Activated T-helper 17 cell treated with anti-CD3 and anti-CD28 coated beads, Interleukin-2, amount 50 U/mL, for 72 hours (primary cell): ENCODE data around the gene CPNE8. TPM values are rescaled to one million over a fixed set of nuclear protein-coding genes. Genes with fewer than 3 reads are reported as not detected.
A peak's percentile ranks its signal among the peaks of the same experiment; 100 is the strongest.

Experiments used
- ATAC-seq: fragments of 150-1000 bp; cut with Tn5 transposase; replicated peaks from 2 replicates; pipeline ENCODE4 v1.10.0; 2021; ENCODE audit warnings: mild to moderate bottlenecking, moderate library complexity
- H3K27ac Mint-ChIP-seq: one replicate; pipeline ENCODE4 v1.8.0; 2022; ENCODE audit warnings: mixed read lengths
- H3K27me3 Mint-ChIP-seq: one replicate; pipeline ENCODE4 v1.8.0; 2022; ENCODE audit warnings: mixed read lengths
- H3K36me3 Mint-ChIP-seq: one replicate; pipeline ENCODE4 v1.8.0; 2022; ENCODE audit warnings: low read depth, mild to moderate bottlenecking, mixed read lengths
- H3K4me1 Mint-ChIP-seq: one replicate; pipeline ENCODE4 v1.8.0; 2022; ENCODE audit warnings: mixed read lengths
- H3K4me3 Mint-ChIP-seq: one replicate; pipeline ENCODE4 v1.8.0; 2022; ENCODE audit warnings: mild to moderate bottlenecking, mixed read lengths
- H3K9me3 Mint-ChIP-seq: one replicate; pipeline ENCODE4 v1.8.0; 2022; ENCODE audit warnings: mixed read lengths
- total RNA-seq, 2 donors: library from RNA; stranded (reverse); gene quantifications; one replicate each; pipeline ENCODE4 v1.2.3, GENCODE V29; 2022

The CPNE8 gene
- total RNA-seq, 2 donors from 2014 or later, result 3.8 to 5.4 TPM

GRCh38 chr12:38823738-38824137 lies 81.7 kb downstream of the CPNE8 start:
- Mint-ChIP-seq H3K27me3 (no peaks in the 10 kb centered on the region), H3K36me3 (peaks cover 10% of the 10 kb centered on the region), H3K27ac (no peak overlapping the region), H3K9me3 (no peaks in the 10 kb centered on the region), H3K4me1 (no peaks in the 10 kb centered on the region), H3K4me3 (no peak overlapping the region)
- ATAC-seq, result peak; percentile 32

DNA sequence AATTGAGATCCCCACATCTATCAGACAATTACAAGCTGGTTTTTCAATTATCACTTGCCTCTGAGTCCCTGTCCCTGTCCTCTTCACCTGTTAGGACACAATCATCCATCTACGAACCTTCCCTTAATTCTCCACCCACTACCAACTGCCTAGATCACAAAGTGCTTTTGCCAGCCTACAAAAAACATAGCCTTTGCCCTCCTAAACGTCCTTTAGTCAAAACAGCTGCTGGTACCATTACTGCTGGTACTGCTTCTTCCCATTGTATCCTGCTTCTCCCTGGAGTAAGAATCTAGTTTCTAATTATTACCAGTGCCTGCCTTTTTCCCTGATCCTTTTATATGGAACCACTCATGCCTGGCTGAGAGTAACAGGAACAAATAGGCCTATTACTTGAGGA lies 82.1 kb downstream of the CPNE8 start:
- Mint-ChIP-seq H3K4me1 (no peaks in the 10 kb centered on the region), H3K27me3 (no peaks in the 10 kb centered on the region), H3K4me3 (no peak overlapping the region), H3K27ac (no peak overlapping the region), H3K36me3 (peaks cover 6% of the 10 kb centered on the region), H3K9me3 (no peaks in the 10 kb centered on the region)
- ATAC-seq, result no peak

DNA sequence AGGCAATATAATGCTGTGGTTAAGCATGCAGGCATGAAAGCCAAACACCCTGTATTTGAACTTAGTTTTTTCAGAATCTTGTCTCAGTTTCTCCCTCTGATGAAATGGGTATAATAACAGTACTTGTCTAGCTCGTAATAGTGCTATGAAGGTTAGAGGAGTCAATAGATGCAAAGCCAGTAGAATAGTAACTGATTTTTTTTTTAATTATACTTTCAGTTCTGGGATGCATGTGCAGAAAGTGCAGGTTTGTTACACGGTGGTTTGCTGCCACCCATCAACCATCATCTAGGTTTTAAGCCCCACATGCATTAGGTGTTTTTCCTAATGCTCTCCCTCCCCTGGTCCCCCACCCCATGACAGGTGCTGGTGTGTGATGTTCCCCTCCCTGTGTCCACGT lies 87.4 kb downstream of the CPNE8 start:
- H3K4me3 Mint-ChIP-seq, result no peak overlapping the region
- no peaks in the 10 kb centered on the region for H3K36me3 Mint-ChIP-seq
- ATAC-seq, result no peak
- no peaks in the 10 kb centered on the region for H3K4me1 Mint-ChIP-seq
- H3K27ac Mint-ChIP-seq, result no peak overlapping the region
- H3K27me3 Mint-ChIP-seq, result no peaks in the 10 kb centered on the region
- peaks cover 6% of the 10 kb centered on the region for H3K9me3 Mint-ChIP-seq

GRCh38 chr12:38813923-38814322 lies 91.5 kb downstream of the CPNE8 start:
- Mint-ChIP-seq H3K4me1 (no peaks in the 10 kb centered on the region), H3K36me3 (peaks cover 8% of the 10 kb centered on the region), H3K27me3 (no peaks in the 10 kb centered on the region), H3K9me3 (peaks cover 15% of the 10 kb centered on the region), H3K4me3 (no peak overlapping the region), H3K27ac (no peak overlapping the region)
- no peak for ATAC-seq

DNA sequence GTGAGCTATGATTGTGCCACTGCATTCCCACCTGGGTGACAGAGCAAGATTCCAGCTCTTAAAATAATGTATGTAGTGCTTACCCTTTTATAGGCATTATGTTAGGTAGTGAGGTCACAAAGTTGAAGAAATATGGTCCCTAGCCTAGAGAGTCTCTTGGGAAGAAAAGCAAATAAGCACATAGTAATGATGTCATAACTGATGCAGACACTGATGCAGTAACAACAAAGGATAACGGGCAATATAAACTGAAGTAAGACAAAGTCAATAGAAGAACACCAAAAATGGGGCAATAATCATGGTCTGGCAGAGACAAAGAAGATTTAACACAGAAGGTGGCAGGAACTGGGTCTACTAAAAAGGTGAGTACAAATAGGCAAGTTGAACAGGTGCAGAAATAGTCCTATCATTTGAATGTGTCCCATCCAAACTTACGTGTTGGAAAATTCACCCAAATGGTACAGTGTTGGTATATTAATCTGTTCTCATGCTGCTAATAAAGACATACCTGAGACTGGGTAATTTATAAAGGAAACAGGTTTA lies 93.5 kb downstream of the CPNE8 start:
- H3K36me3 Mint-ChIP-seq, result peaks cover 8% of the 10 kb centered on the region
- H3K27ac Mint-ChIP-seq, result no peak overlapping the region
- H3K4me1 Mint-ChIP-seq, result no peaks in the 10 kb centered on the region
- no peak overlapping the region for H3K4me3 Mint-ChIP-seq
- peaks cover 15% of the 10 kb centered on the region for H3K9me3 Mint-ChIP-seq
- H3K27me3 Mint-ChIP-seq, result no peaks in the 10 kb centered on the region
- no peak for ATAC-seq

DNA sequence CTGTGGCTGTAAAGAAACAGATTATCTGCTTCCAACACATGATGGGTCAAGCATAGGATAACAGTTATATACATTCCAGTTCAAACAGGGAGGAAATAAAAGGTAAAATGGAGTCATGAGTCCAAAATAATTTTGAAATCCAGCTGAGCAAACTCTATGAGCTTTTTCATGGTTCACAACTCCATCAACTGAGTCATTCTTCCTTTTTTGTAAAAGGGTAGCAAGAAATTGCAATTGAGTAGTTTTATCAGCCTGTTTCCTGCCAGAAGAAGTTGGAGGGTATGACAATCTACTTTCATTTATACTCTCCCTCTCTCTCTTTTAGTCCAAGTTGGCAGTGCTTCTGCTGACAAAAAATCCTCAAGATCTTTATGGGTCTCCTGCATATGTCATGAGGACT lies 95.6 kb downstream of the CPNE8 start:
- H3K36me3 Mint-ChIP-seq, result peaks cover 8% of the 10 kb centered on the region
- H3K9me3 Mint-ChIP-seq, result peaks cover 15% of the 10 kb centered on the region
- no peak overlapping the region for H3K27ac Mint-ChIP-seq
- no peak overlapping the region for H3K4me3 Mint-ChIP-seq
- H3K4me1 Mint-ChIP-seq, result no peaks in the 10 kb centered on the region
- no peaks in the 10 kb centered on the region for H3K27me3 Mint-ChIP-seq
- ATAC-seq, result no peak

DNA sequence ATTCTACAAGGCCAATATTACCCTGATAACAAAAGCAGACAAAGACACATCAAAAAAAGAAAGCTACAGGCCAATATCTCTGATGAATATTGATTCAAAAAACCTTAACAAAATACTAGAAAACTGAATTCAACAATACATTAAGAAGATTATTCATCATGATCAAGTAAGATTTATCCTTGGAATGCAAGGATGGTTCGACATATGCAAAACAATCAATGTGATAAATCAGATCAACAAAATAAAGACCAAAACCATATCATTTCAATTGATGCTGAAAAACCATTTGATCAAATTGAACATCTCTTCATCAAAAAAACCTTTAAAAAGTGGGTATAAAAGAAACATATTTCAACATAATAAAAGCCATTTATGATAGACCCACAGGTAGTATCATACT lies 117.3 kb downstream of the CPNE8 start:
- H3K36me3 Mint-ChIP-seq, result peaks cover 6% of the 10 kb centered on the region
- no peaks in the 10 kb centered on the region for H3K4me1 Mint-ChIP-seq
- no peaks in the 10 kb centered on the region for H3K27me3 Mint-ChIP-seq
- H3K9me3 Mint-ChIP-seq, result peaks cover 29% of the 10 kb centered on the region
- ATAC-seq, result no peak
- H3K4me3 Mint-ChIP-seq, result no peak overlapping the region
- no peak overlapping the region for H3K27ac Mint-ChIP-seq

- no peaks in the 10 kb centered on the region for H3K27me3 Mint-ChIP-seq
- peaks cover 11% of the 10 kb centered on the region for H3K36me3 Mint-ChIP-seq
- no peaks in the 10 kb centered on the region for H3K4me1 Mint-ChIP-seq
- H3K27ac Mint-ChIP-seq, result no peak overlapping the region
- H3K4me3 Mint-ChIP-seq, result no peak overlapping the region
- peaks cover 28% of the 10 kb centered on the region for H3K9me3 Mint-ChIP-seq
- ATAC-seq, result peak; percentile 39
These were observed 120.0 kb downstream of the CPNE8 start for GRCh38 chr12:38785381-38785780.

DNA sequence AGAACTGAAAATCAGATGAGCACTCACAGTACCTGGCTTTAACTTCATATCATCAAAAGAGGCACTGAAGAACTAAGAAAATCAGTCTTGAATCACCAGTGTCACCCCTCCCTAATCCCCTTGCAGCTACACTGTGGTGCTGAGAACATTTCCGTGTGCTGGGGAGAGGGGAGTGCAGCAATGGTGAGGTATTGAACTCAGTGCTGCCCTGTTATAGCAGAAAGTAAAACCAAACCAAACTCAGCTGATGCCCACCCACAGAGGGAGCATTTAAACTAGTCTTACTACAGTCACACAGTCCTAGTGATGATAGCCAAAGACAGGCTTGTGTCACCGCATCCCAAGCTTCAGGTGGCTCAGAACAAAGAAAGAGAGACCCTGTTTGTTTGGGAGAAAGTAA lies 122.1 kb downstream of the CPNE8 start:
- no peak for ATAC-seq
- peaks cover 24% of the 10 kb centered on the region for H3K9me3 Mint-ChIP-seq
- no peaks in the 10 kb centered on the region for H3K4me1 Mint-ChIP-seq
- peaks cover 13% of the 10 kb centered on the region for H3K36me3 Mint-ChIP-seq
- H3K27me3 Mint-ChIP-seq, result no peaks in the 10 kb centered on the region
- H3K4me3 Mint-ChIP-seq, result no peak overlapping the region
- no peak overlapping the region for H3K27ac Mint-ChIP-seq

- H3K27me3 Mint-ChIP-seq, result no peaks in the 10 kb centered on the region
- H3K27ac Mint-ChIP-seq, result no peak overlapping the region
- H3K9me3 Mint-ChIP-seq, result peaks cover 20% of the 10 kb centered on the region
- peaks cover 13% of the 10 kb centered on the region for H3K36me3 Mint-ChIP-seq
- no peaks in the 10 kb centered on the region for H3K4me1 Mint-ChIP-seq
- H3K4me3 Mint-ChIP-seq, result no peak overlapping the region
- no peak for ATAC-seq
These were observed 123.0 kb downstream of the CPNE8 start for GRCh38 chr12:38782359-38782758.

GRCh38 chr12:38776647-38777046 lies 128.7 kb downstream of the CPNE8 start:
- ATAC-seq, result no peak
- Mint-ChIP-seq H3K27me3 (no peaks in the 10 kb centered on the region), H3K4me3 (no peak overlapping the region), H3K9me3 (peaks cover 12% of the 10 kb centered on the region), H3K36me3 (peaks cover 8% of the 10 kb centered on the region), H3K4me1 (no peaks in the 10 kb centered on the region), H3K27ac (no peak overlapping the region)

GRCh38 chr12:38775457-38775856 lies 129.9 kb downstream of the CPNE8 start:
- Mint-ChIP-seq H3K4me3 (no peak overlapping the region), H3K27ac (peak overlapping the region; percentile 20), H3K9me3 (peaks cover 9% of the 10 kb centered on the region), H3K4me1 (no peaks in the 10 kb centered on the region), H3K36me3 (peaks cover 3% of the 10 kb centered on the region), H3K27me3 (no peaks in the 10 kb centered on the region)
- peak; percentile 84 for ATAC-seq

DNA sequence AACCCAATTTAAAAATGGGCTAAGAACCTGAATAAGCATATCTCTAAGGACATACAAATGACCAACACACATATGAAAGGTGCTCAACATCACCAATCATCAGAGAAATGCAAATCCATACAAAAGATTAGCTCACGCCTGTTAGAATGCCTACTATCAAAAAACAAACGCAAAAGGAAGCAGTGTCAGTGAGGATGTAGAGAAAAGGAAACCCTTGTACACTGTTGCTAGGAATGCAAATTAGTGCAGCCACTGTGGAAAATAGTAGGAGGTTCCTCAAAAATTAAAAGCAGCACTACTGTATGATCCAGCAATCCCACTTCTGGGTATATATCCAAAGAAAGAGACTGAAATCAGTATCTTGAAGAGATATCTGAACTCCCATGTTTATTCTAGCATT lies 133.0 kb downstream of the CPNE8 start:
- Mint-ChIP-seq H3K27me3 (no peaks in the 10 kb centered on the region), H3K4me1 (no peaks in the 10 kb centered on the region), H3K27ac (no peak overlapping the region), H3K36me3 (no peaks in the 10 kb centered on the region), H3K9me3 (no peaks in the 10 kb centered on the region), H3K4me3 (no peak overlapping the region)
- no peak for ATAC-seq

GRCh38 chr12:38771871-38772270 lies 133.5 kb downstream of the CPNE8 start:
- Mint-ChIP-seq H3K9me3 (no peaks in the 10 kb centered on the region), H3K4me3 (peak overlapping the region; percentile 30), H3K27me3 (no peaks in the 10 kb centered on the region)

GRCh38 chr12:38761636-38762342 lies 143.6 kb downstream of the CPNE8 start:
- H3K4me3 Mint-ChIP-seq, result no peak overlapping the region
- H3K36me3 Mint-ChIP-seq, result peaks cover 9% of the 10 kb centered on the region
- no peak for ATAC-seq
- H3K4me1 Mint-ChIP-seq, result no peaks in the 10 kb centered on the region
- no peak overlapping the region for H3K27ac Mint-ChIP-seq
- no peaks in the 10 kb centered on the region for H3K27me3 Mint-ChIP-seq
- peaks cover 8% of the 10 kb centered on the region for H3K9me3 Mint-ChIP-seq

More at GRCh38 chr12:38771871-38772270, 133.5 kb downstream of the CPNE8 start:
- no peak overlapping the region for H3K27ac Mint-ChIP-seq
- ATAC-seq, result peak; percentile 79
- H3K36me3 Mint-ChIP-seq, result no peaks in the 10 kb centered on the region
- no peaks in the 10 kb centered on the region for H3K4me1 Mint-ChIP-seq
